Measurements from ENCODE around the gene SNX17. TPM values are rescaled to one million over a fixed set of nuclear protein-coding genes. Genes with fewer than 3 reads are reported as not detected.

SNX17 gene
- total and polyA plus RNA-seq, 2 of the 13 experiments (the other 11 are each of a cell fraction or from before 2014, with no cell fraction given) = 75.0 to 109 TPM

DNA sequence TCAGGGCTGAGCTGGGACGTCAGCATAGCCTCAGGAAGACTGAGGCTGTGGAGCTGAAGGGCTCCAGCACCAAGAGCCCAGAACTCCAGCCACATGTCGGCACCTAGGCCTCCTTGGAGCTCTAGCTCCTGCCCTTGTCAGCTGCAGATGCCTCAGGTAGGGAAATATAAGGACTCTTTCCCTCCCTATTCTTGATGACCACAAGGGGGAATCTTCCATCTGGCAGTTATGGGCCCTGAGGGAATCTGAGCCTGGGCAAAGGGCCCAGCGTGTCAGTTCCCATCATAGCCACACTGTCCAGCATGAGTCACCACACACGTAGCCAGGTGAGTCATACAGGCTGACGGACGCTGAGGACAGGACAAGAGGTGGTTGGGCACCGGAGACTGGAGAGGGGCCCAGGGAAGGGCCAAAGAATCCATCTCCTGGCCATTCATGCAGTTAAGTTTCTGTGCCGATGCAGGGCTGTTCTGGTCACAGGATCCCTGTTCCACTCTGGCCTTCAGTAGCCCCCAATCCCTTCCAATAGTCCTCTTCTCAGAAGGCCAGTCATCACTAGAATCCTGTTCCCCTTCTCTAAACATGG lies 49.4 kb upstream of the SNX17 start (continued):
- TF ChIP-seq, protein P1, sequence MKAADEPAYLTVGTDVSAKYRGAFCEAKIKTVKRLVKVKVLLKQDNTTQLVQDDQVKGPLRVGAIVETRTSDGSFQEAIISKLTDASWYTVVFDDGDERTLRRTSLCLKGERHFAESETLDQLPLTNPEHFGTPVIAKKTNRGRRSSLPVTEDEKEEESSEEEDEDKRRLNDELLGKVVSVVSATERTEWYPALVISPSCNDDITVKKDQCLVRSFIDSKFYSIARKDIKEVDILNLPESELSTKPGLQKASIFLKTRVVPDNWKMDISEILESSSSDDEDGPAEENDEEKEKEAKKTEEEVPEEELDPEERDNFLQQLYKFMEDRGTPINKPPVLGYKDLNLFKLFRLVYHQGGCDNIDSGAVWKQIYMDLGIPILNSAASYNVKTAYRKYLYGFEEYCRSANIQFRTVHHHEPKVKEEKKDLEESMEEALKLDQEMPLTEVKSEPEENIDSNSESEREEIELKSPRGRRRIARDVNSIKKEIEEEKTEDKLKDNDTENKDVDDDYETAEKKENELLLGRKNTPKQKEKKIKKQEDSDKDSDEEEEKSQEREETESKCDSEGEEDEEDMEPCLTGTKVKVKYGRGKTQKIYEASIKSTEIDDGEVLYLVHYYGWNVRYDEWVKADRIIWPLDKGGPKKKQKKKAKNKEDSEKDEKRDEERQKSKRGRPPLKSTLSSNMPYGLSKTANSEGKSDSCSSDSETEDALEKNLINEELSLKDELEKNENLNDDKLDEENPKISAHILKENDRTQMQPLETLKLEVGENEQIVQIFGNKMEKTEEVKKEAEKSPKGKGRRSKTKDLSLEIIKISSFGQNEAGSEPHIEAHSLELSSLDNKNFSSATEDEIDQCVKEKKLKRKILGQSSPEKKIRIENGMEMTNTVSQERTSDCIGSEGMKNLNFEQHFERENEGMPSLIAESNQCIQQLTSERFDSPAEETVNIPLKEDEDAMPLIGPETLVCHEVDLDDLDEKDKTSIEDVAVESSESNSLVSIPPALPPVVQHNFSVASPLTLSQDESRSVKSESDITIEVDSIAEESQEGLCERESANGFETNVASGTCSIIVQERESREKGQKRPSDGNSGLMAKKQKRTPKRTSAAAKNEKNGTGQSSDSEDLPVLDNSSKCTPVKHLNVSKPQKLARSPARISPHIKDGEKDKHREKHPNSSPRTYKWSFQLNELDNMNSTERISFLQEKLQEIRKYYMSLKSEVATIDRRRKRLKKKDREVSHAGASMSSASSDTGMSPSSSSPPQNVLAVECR (CRISPR knock-in tag; IDR thresholded peaks at IDR 0.05; ENCODE audit: borderline replicate concordance) = peak; percentile 87; the same call in 1 of the 2 replicates
- TF ChIP-seq MLLT10 (CRISPR knock-in tag; IDR thresholded peaks at IDR 0.05) (no peak), ZNF136 (CRISPR knock-in tag; IDR thresholded peaks at IDR 0.05; ENCODE audit: low read depth) (peak; percentile 79), ELF3 (CRISPR knock-in tag; IDR thresholded peaks at IDR 0.05) (peak; percentile 84), ZNF20 (CRISPR knock-in tag; IDR thresholded peaks at IDR 0.05) (no peak), SMAD3 (CRISPR knock-in tag; IDR thresholded peaks at IDR 0.05) (peak; percentile 85), TGIF2 (CRISPR knock-in tag; IDR thresholded peaks at IDR 0.05) (peak; percentile 99), SRSF1 (optimal IDR thresholded peaks at IDR 0.05; ENCODE audit: low read depth, low read length) (no peak), TSC22D2 (CRISPR knock-in tag; IDR thresholded peaks at IDR 0.05; ENCODE audit: borderline replicate concordance) (peak; percentile 77; the same call in 1 of the 2 replicates), SIN3A (IDR thresholded peaks at IDR 0.05; ENCODE audit: borderline replicate concordance, low read depth, low read length) (peak; percentile 57; the same call in 1 of the 2 replicates), ISL2 (CRISPR knock-in tag; IDR thresholded peaks at IDR 0.05) (peak; percentile 75), SUZ12 (IDR thresholded peaks at IDR 0.05; ENCODE audit: low read depth, low read length) (no peak), YEATS4 (CRISPR knock-in tag; IDR thresholded peaks at IDR 0.05; ENCODE audit: borderline replicate concordance) (peak; percentile 77; the same call in 1 of the 2 replicates), ZNF274 (CRISPR knock-in tag; IDR thresholded peaks at IDR 0.05) (peak; percentile 77; the same call in 1 of the 2 replicates), PITX1 (CRISPR knock-in tag; IDR thresholded peaks at IDR 0.05) (0 out of 2 replicates have a peak, but pooled peaks have one; percentile 34), ZIK1 (CRISPR knock-in tag; IDR thresholded peaks at IDR 0.05; ENCODE audit: borderline replicate concordance, low read depth) (peak; percentile 88; the same call in 1 of the 2 replicates), SP4 (CRISPR knock-in tag; IDR thresholded peaks at IDR 0.05) (peak; percentile 59; the same call in 1 of the 2 replicates), HMG20B (CRISPR knock-in tag; conservative IDR thresholded peaks at IDR 0.05) (peak; percentile 52; the same call in 1 of the 2 replicates), ZNF556 (CRISPR knock-in tag; IDR thresholded peaks at IDR 0.05; ENCODE audit: borderline replicate concordance) (0 out of 2 replicates have a peak, but pooled peaks have one; percentile 54), RBM22 (optimal IDR thresholded peaks at IDR 0.05; ENCODE audit: low read length) (peak; percentile 34), PAF1 (CRISPR knock-in tag; IDR thresholded peaks at IDR 0.05) (no peak)
- TF ChIP-seq, protein P2, sequence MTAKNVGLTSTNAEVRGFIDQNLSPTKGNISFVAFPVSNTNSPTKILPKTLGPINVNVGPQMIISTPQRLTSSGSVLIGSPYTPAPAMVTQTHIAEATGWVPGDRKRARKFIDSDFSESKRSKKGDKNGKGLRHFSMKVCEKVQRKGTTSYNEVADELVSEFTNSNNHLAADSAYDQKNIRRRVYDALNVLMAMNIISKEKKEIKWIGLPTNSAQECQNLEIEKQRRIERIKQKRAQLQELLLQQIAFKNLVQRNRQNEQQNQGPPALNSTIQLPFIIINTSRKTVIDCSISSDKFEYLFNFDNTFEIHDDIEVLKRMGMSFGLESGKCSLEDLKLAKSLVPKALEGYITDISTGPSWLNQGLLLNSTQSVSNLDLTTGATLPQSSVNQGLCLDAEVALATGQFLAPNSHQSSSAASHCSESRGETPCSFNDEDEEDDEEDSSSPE (CRISPR knock-in tag; IDR thresholded peaks at IDR 0.05) = peak; percentile 43; the same call in 1 of the 2 replicates
- TF ChIP-seq, protein P3, sequence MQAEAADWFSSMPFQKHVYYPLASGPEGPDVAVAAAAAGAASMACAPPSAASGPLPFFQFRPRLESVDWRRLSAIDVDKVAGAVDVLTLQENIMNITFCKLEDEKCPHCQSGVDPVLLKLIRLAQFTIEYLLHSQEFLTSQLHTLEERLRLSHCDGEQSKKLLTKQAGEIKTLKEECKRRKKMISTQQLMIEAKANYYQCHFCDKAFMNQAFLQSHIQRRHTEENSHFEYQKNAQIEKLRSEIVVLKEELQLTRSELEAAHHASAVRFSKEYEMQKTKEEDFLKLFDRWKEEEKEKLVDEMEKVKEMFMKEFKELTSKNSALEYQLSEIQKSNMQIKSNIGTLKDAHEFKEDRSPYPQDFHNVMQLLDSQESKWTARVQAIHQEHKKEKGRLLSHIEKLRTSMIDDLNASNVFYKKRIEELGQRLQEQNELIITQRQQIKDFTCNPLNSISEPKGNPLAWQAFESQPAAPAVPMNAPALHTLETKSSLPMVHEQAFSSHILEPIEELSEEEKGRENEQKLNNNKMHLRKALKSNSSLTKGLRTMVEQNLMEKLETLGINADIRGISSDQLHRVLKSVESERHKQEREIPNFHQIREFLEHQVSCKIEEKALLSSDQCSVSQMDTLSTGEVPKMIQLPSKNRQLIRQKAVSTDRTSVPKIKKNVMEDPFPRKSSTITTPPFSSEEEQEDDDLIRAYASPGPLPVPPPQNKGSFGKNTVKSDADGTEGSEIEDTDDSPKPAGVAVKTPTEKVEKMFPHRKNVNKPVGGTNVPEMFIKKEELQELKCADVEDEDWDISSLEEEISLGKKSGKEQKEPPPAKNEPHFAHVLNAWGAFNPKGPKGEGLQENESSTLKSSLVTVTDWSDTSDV (CRISPR knock-in tag; IDR thresholded peaks at IDR 0.05) = no peak

Measured in HepG2 (cell line).